BLaER1 treated with 17β-estradiol and CSF1 and Interleukin-3, amounts not matched to agents 10 nM and 100 nM (cell line): ENCODE results near the gene PRSS22.

ENCODE experiments used
- H3K27ac ChIP-seq, 11 experiments: shearing (Covaris generic); formaldehyde crosslinking; 2 replicates each; pipeline ENCODE4 v1.8.1; 2022
- H3K27me3 ChIP-seq, 11 experiments: shearing (Covaris generic); formaldehyde crosslinking; 2 replicates each; pipeline ENCODE4 v1.8.1; 2022
- H3K36me3 ChIP-seq, 11 experiments: shearing (Covaris generic); formaldehyde crosslinking; 2 replicates each; pipeline ENCODE4 v1.8.1; 2022
- H3K4me1 ChIP-seq, 10 experiments: shearing (Covaris generic); formaldehyde crosslinking; 2 replicates each; pipeline ENCODE4 v1.8.1; 2022
- H3K4me2 ChIP-seq, 11 experiments: shearing (Covaris generic); formaldehyde crosslinking; 2 replicates each; pipeline ENCODE4 v1.8.1; 2022
- H3K4me3 ChIP-seq, 10 experiments: shearing (Covaris generic); formaldehyde crosslinking; 2 replicates each; pipeline ENCODE4 v1.8.1; 2022
- H3K9ac ChIP-seq, 11 experiments: shearing (Covaris generic); formaldehyde crosslinking; 2 replicates each; pipeline ENCODE4 v1.8.1; 2022
- H3K9me3 ChIP-seq, 11 experiments: shearing (Covaris generic); formaldehyde crosslinking; replicated peaks in 1 of 11; 2 replicates each; pipeline ENCODE4 v1.8.1; 2022
- H4K20me1 ChIP-seq, 11 experiments: shearing (Covaris generic); formaldehyde crosslinking; 2 replicates each; pipeline ENCODE4 v1.8.1; 2022
- Cebpa-rat ChIP-seq, 11 experiments: shearing (Covaris generic); IDR thresholded peaks; 2 replicates each; pipeline ENCODE4 v1.8.1; 2022

The PRSS22 gene

GRCh38 chr16:2848933-2849725 is 8.8 kb downstream of the PRSS22 start:
- H3K9me3 ChIP-seq = peaks cover 0 to 13% (median 13%) of the 10 kb centered on the region in 11 experiments; a peak in 18 of 22 replicates
- no peak overlapping the region for H3K9ac ChIP-seq
- H3K4me1 ChIP-seq = peaks cover 0 to 7% (median 0%) of the 10 kb centered on the region in 10 experiments; a peak in 1 of 20 replicates
- no peak overlapping the region for H3K4me3 ChIP-seq
- H3K27me3 ChIP-seq = no peaks in the 10 kb centered on the region
- 0 out of 22 replicates have a peak overlapping the region, but pooled peaks of 1 of the 11 experiments have one; percentile 5 for H3K4me2 ChIP-seq
- H3K36me3 ChIP-seq = no peaks in the 10 kb centered on the region
- H4K20me1 ChIP-seq = no peaks in the 10 kb centered on the region
- no peak for TF ChIP-seq Cebpa-rat (IDR thresholded peaks at IDR 0.05)
- no peak overlapping the region for H3K27ac ChIP-seq

- H3K9me3 ChIP-seq = no peaks in the 10 kb centered on the region
- H3K4me1 ChIP-seq = peaks cover 11 to 20% (median 13%) of the 10 kb centered on the region in 10 experiments
- H3K4me2 ChIP-seq = no peak overlapping the region
- no peaks in the 10 kb centered on the region for H3K27me3 ChIP-seq
- TF ChIP-seq Cebpa-rat (IDR thresholded peaks at IDR 0.05) = no peak
- H3K9ac ChIP-seq = no peak overlapping the region
- no peaks in the 10 kb centered on the region for H3K36me3 ChIP-seq
- no peaks in the 10 kb centered on the region for H4K20me1 ChIP-seq
- H3K27ac ChIP-seq = no peak overlapping the region
- no peak overlapping the region for H3K4me3 ChIP-seq
These were observed 11.3 kb downstream of the PRSS22 start for GRCh38 chr16:2846511-2847310.

GRCh38 chr16:2845116-2845515 is 12.9 kb downstream of the PRSS22 start:
- Histone ChIP-seq H3K9ac (no peak overlapping the region), H3K27ac (no peak overlapping the region), H4K20me1 (no peaks in the 10 kb centered on the region), H3K4me3 (no peak overlapping the region), H3K36me3 (no peaks in the 10 kb centered on the region), H3K4me1 (peaks cover 22 to 36% (median 29%) of the 10 kb centered on the region in 10 experiments), H3K27me3 (no peaks in the 10 kb centered on the region), H3K9me3 (no peaks in the 10 kb centered on the region), H3K4me2 (peak overlapping the region in 2 of 11 experiments; percentile 13 to 24; a peak in 1 of 22 replicates)
- no peak for TF ChIP-seq Cebpa-rat (IDR thresholded peaks at IDR 0.05)

GRCh38 chr16:2843526-2843925 is 14.4 kb downstream of the PRSS22 start:
- no peaks in the 10 kb centered on the region for H3K9me3 ChIP-seq
- H3K36me3 ChIP-seq = no peaks in the 10 kb centered on the region
- no peak overlapping the region for H3K4me3 ChIP-seq
- H3K27me3 ChIP-seq = no peaks in the 10 kb centered on the region
- H3K4me2 ChIP-seq = no peak overlapping the region
- peaks cover 22 to 43% (median 35%) of the 10 kb centered on the region in 10 experiments for H3K4me1 ChIP-seq
- peak overlapping the region in 1 of 11 experiments; percentile 9; a peak in 1 of 22 replicates for H3K27ac ChIP-seq
- H4K20me1 ChIP-seq = 0 out of 22 replicates have a peak, but pooled peaks cover 0 to 1% (median 0%) of the 10 kb centered on the region in 11 experiments
- H3K9ac ChIP-seq = no peak overlapping the region
- no peak for TF ChIP-seq Cebpa-rat (IDR thresholded peaks at IDR 0.05)

- H3K4me2 ChIP-seq = peak overlapping the region; percentile 73 to 93 (median 86)
- peak overlapping the region in 7 of 10 experiments; percentile 2 to 40 (median 10); a peak in 8 of 20 replicates for H3K4me3 ChIP-seq
- no peak for TF ChIP-seq Cebpa-rat (IDR thresholded peaks at IDR 0.05)
- H3K9ac ChIP-seq = peak overlapping the region in 6 of 11 experiments; percentile 5 to 52 (median 30); a peak in 6 of 22 replicates
- no peaks in the 10 kb centered on the region for H3K27me3 ChIP-seq
- H3K36me3 ChIP-seq = no peaks in the 10 kb centered on the region
- no peaks in the 10 kb centered on the region for H3K9me3 ChIP-seq
- H3K4me1 ChIP-seq = peaks cover 22 to 43% (median 35%) of the 10 kb centered on the region in 10 experiments
- peak overlapping the region in 10 of 11 experiments; percentile 28 to 73 (median 59); a peak in 19 of 22 replicates for H3K27ac ChIP-seq
- H4K20me1 ChIP-seq = 0 out of 22 replicates have a peak, but pooled peaks cover 0 to 3% (median 0%) of the 10 kb centered on the region in 11 experiments
These were observed 15.5 kb downstream of the PRSS22 start for GRCh38 chr16:2842340-2843000.

- H3K4me3 ChIP-seq = peak overlapping the region in 7 of 10 experiments; percentile 2 to 40 (median 10); a peak in 8 of 20 replicates
- H3K27ac ChIP-seq = peak overlapping the region in 10 of 11 experiments; percentile 28 to 73 (median 59); a peak in 19 of 22 replicates
- H4K20me1 ChIP-seq = 0 out of 22 replicates have a peak, but pooled peaks cover 0 to 3% (median 0%) of the 10 kb centered on the region in 11 experiments
- H3K36me3 ChIP-seq = no peaks in the 10 kb centered on the region
- H3K27me3 ChIP-seq = no peaks in the 10 kb centered on the region
- no peaks in the 10 kb centered on the region for H3K9me3 ChIP-seq
- peaks cover 22 to 43% (median 35%) of the 10 kb centered on the region in 10 experiments for H3K4me1 ChIP-seq
- H3K4me2 ChIP-seq = peak overlapping the region; percentile 73 to 93 (median 86)
- no peak for TF ChIP-seq Cebpa-rat (IDR thresholded peaks at IDR 0.05)
- H3K9ac ChIP-seq = peak overlapping the region in 7 of 11 experiments; percentile 2 to 52 (median 25); a peak in 7 of 22 replicates
These were observed 16.2 kb downstream of the PRSS22 start for GRCh38 chr16:2841606-2842339.

- H3K27me3 ChIP-seq = no peaks in the 10 kb centered on the region
- H3K27ac ChIP-seq = peak overlapping the region in 5 of 11 experiments; percentile 6 to 53 (median 42); a peak in 7 of 22 replicates
These were observed 17.1 kb downstream of the PRSS22 start for GRCh38 chr16:2840914-2841313.

More at GRCh38 chr16:2840914-2841313, 17.1 kb downstream of the PRSS22 start:
- Histone ChIP-seq H3K4me1 (peaks cover 22 to 43% (median 35%) of the 10 kb centered on the region in 10 experiments), H3K4me2 (peak overlapping the region; percentile 39 to 93 (median 86)), H3K9me3 (no peaks in the 10 kb centered on the region), H4K20me1 (0 out of 22 replicates have a peak, but pooled peaks cover 0 to 3% (median 0%) of the 10 kb centered on the region in 11 experiments), H3K4me3 (no peak overlapping the region), H3K36me3 (no peaks in the 10 kb centered on the region), H3K9ac (peak overlapping the region in 1 of 11 experiments; percentile 41; a peak in 1 of 22 replicates)
- TF ChIP-seq Cebpa-rat (IDR thresholded peaks at IDR 0.05) = no peak
